Naive thymus-derived CD8-positive, alpha-beta T cell (primary cell): ENCODE measurements around the gene CD300LB. TPM values are rescaled to one million over a fixed set of nuclear protein-coding genes. Genes with fewer than 3 reads are reported as not detected.
A peak's percentile ranks its signal among the peaks of the same experiment; 100 is the strongest.
"Not testable (repeated sequence)": the region's sequence is repeated elsewhere in the genome, so short reads cannot be mapped to it uniquely, and the experiment has no call there.

Source experiments
- ATAC-seq, 2 donors: fragments of 150-1000 bp; cut with Tn5 transposase in 1 of 2; sonication (Bioruptor Pico), chemical (Tn5 transposase) in 1 of 2; 1 replicate in 1 of 2; 2 replicates in 1 of 2; pipeline ENCODE4 v1.10.0; 2021; ENCODE audit warnings: mild to moderate bottlenecking in 2 of 2, moderate library complexity in 2 of 2
- POLR2A ChIA-PET: fragments of 350-600 bp; sonication (Branson Sonifier 250); formaldehyde crosslinking; loops from one replicate; lab custom pipeline; 2021; ENCODE audit warnings: antibody characterized with exemption; lab: Charles Lee
- DNase-seq, 10 donors: peaks; one replicate each; pipeline versions ENCODE4 v3.0.0 to v3.0.0-alpha.2; 2020 to 2022
- H3K27ac Mint-ChIP-seq, 10 donors: one replicate each; pipeline ENCODE4 v1.8.0; 2020 to 2022; ENCODE audit warnings: mild to moderate bottlenecking in 10 of 10, mixed read lengths in 10 of 10, moderate library complexity in 4 of 10, inconsistent platforms in 1 of 10
- H3K27me3 Mint-ChIP-seq, 5 donors: one replicate each; pipeline ENCODE4 v1.8.0; 2021 to 2022; ENCODE audit warnings: mixed read lengths in 5 of 5
- H3K36me3 Mint-ChIP-seq, 3 donors: one replicate each; pipeline ENCODE4 v1.8.0; 2020 to 2022; ENCODE audit warnings: mixed read lengths in 3 of 3, mild to moderate bottlenecking in 2 of 3, inconsistent platforms in 1 of 3
- H3K4me1 Mint-ChIP-seq, 4 donors: one replicate each; pipeline ENCODE4 v1.8.0; 2021 to 2022; ENCODE audit warnings: mixed read lengths in 4 of 4
- H3K4me3 Mint-ChIP-seq, 10 donors: one replicate each; pipeline ENCODE4 v1.8.0; 2020 to 2022; ENCODE audit warnings: mild to moderate bottlenecking in 10 of 10, mixed read lengths in 10 of 10, moderate library complexity in 6 of 10, inconsistent platforms in 1 of 10
- H3K9me3 Mint-ChIP-seq, 9 donors: one replicate each; pipeline ENCODE4 v1.8.0; 2020 to 2022; ENCODE audit warnings: mixed read lengths in 9 of 9, mild to moderate bottlenecking in 3 of 9, inconsistent platforms in 1 of 9, moderate library complexity in 1 of 9
- polyA plus RNA-seq, 3 donors: library from polyadenylated mRNA; unstranded; fragments of 300-500 nt; fragmentation: Illumina TruSeq; gene quantifications; one replicate each; pipeline ENCODE4 v1.2.3, GENCODE V29; 2021
- total RNA-seq, 8 experiments: library from RNA in 2 of 8; stranded (reverse) in 2 of 8; gene quantifications; one replicate each; pipeline ENCODE4 v1.2.3 and lab custom pipeline; 2021 to 2026

The CD300LB gene
- total and polyA plus RNA-seq, 5 experiments from 2014 or later = 0.22 TPM; not detected in 4

DNA sequence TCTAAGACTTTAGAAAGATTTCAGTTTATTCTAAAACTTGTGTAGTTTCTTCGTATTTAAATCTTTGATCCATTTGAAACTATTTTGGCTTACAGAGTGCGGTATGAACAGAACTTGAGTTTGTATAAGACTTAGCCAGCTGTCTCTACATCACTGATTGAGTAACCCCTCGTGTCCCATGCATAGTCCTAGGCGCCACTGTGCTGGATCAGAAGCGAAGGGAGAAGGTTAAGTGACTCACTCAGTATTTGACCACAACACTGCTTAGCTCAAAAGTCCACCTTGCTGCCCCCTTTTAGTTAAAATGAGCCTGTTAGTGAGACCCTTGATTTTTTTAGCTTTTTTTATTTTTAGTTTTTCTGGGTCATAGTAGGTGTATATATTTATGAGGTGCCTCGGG lies 28.4 kb downstream of the CD300LB start:
- peaks cover 0 to 2% (median 0%) of the 10 kb centered on the region in 4 donors for H3K4me1 Mint-ChIP-seq
- no peaks in the 10 kb centered on the region for H3K27me3 Mint-ChIP-seq
- no peak overlapping the region for H3K27ac Mint-ChIP-seq
- no peak overlapping the region for H3K4me3 Mint-ChIP-seq
- ATAC-seq (no peak), DNase-seq (no peak)
- H3K36me3 Mint-ChIP-seq = no peaks in the 10 kb centered on the region
- H3K9me3 Mint-ChIP-seq = no peaks in the 10 kb centered on the region
- POLR2A ChIA-PET = no interaction called here

- POLR2A ChIA-PET = no interaction called here
- peaks cover 0 to 4% (median 0%) of the 10 kb centered on the region in 5 donors for H3K27me3 Mint-ChIP-seq
Observed at GRCh38 chr17:74499992-74500391, 31.3 kb downstream of the CD300LB start.

DNA sequence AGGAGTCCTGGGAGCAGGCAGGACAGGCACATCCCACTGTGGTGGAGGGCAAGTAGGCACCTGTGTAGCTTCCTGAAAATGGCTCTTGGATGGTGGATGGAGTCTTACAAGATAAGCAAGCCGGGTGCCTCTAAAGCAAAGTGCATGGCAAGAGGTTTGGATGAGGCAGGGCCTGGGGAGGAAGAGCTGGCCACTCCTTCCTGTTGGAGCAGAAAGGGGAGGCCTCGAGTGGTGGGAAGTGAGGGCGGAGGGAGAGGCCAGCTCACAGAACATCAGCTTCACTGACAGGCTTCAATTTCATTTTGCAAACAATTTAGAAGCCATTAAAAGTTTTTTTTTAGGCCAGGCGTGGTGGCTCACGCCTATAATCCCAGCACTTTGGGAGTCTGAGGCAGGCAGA lies 33.8 kb downstream of the CD300LB start:
- peak in 1 of 10 donors; percentile 40 for DNase-seq
- Mint-ChIP-seq H3K4me1 (peaks cover 0 to 8% (median 4%) of the 10 kb centered on the region in 4 donors), H3K9me3 (no peaks in the 10 kb centered on the region), H3K27ac (peak overlapping the region in 1 of 10 donors; percentile 80), H3K4me3 (no peak overlapping the region), H3K36me3 (no peaks in the 10 kb centered on the region), H3K27me3 (peaks cover 0 to 4% (median 0%) of the 10 kb centered on the region in 5 donors)
- ATAC-seq = no peak
- POLR2A ChIA-PET = interaction anchor here (0.7 kb wide), 1 partner anchor 29 kb away, joined by 3 read pairs; no protein-coding TSS in a partner anchor

More at GRCh38 chr17:74499992-74500391, 31.3 kb downstream of the CD300LB start:
- Mint-ChIP-seq H3K36me3 (no peaks in the 10 kb centered on the region), H3K4me3 (no peak overlapping the region), H3K4me1 (peaks cover 0 to 2% (median 0%) of the 10 kb centered on the region in 4 donors), H3K27ac (no peak overlapping the region), H3K9me3 (no peaks in the 10 kb centered on the region)
- DNase-seq (no peak), ATAC-seq (no peak)

GRCh38 chr17:74493331-74493833 lies 37.9 kb downstream of the CD300LB start:
- POLR2A ChIA-PET = no interaction called here
- Mint-ChIP-seq H3K27me3 (peaks cover 0 to 4% (median 0%) of the 10 kb centered on the region in 5 donors), H3K4me1 (peaks cover 3 to 24% (median 10%) of the 10 kb centered on the region in 4 donors), H3K36me3 (peaks cover 0 to 2% (median 0%) of the 10 kb centered on the region in 3 donors), H3K9me3 (peaks cover 0 to 4% (median 0%) of the 10 kb centered on the region in 9 donors), H3K4me3 (no peak overlapping the region), H3K27ac (peak overlapping the region in 1 of 10 donors; percentile 55)
- DNase-seq (peak; percentile 46 to 83 (median 66)), ATAC-seq (peak; percentile 70 to 75)

- peaks cover 0 to 2% (median 0%) of the 10 kb centered on the region in 3 donors for H3K36me3 Mint-ChIP-seq
- DNase-seq = no peak
- H3K27ac Mint-ChIP-seq = no peak overlapping the region
- POLR2A ChIA-PET = interaction anchor here (1.0 kb wide), 1 partner anchor 34 kb away, joined by 3 read pairs; no protein-coding TSS in a partner anchor
- H3K9me3 Mint-ChIP-seq = peaks cover 0 to 4% (median 0%) of the 10 kb centered on the region in 9 donors
- peaks cover 0 to 1% (median 0%) of the 10 kb centered on the region in 5 donors for H3K27me3 Mint-ChIP-seq
- H3K4me1 Mint-ChIP-seq = peaks cover 3 to 26% (median 10%) of the 10 kb centered on the region in 4 donors
- no peak for ATAC-seq
- H3K4me3 Mint-ChIP-seq = no peak overlapping the region
Observed at GRCh38 chr17:74491626-74492025, 39.6 kb downstream of the CD300LB start.

GRCh38 chr17:74490716-74491115 lies 40.6 kb downstream of the CD300LB start:
- DNase-seq = no peak
- POLR2A ChIA-PET = no interaction called here
- ATAC-seq = no peak
- H3K36me3 Mint-ChIP-seq = peaks cover 0 to 2% (median 0%) of the 10 kb centered on the region in 3 donors
- H3K9me3 Mint-ChIP-seq = peaks cover 0 to 4% (median 0%) of the 10 kb centered on the region in 9 donors
- peaks cover 3 to 26% (median 10%) of the 10 kb centered on the region in 4 donors for H3K4me1 Mint-ChIP-seq
- no peak overlapping the region for H3K4me3 Mint-ChIP-seq
- H3K27me3 Mint-ChIP-seq = peaks cover 0 to 1% (median 0%) of the 10 kb centered on the region in 5 donors
- H3K27ac Mint-ChIP-seq = no peak overlapping the region

GRCh38 chr17:74488276-74488675 lies 43.0 kb downstream of the CD300LB start:
- Mint-ChIP-seq H3K27ac (peak overlapping the region in 1 of 10 donors; percentile 9), H3K4me1 (peaks cover 3 to 24% (median 8%) of the 10 kb centered on the region in 4 donors)
- H3K27me3 Mint-ChIP-seq, H3K4me3 Mint-ChIP-seq, DNase-seq, H3K36me3 Mint-ChIP-seq, H3K9me3 Mint-ChIP-seq, ATAC-seq: not testable (repeated sequence)
- POLR2A ChIA-PET = interaction anchor here (1.1 kb wide), 1 partner anchor 9 kb away, joined by 3 read pairs; no protein-coding TSS in a partner anchor

- POLR2A ChIA-PET = no interaction called here
- peak overlapping the region in 2 of 10 donors; percentile 11 to 35 for H3K27ac Mint-ChIP-seq
- DNase-seq (peak in 1 of 10 donors; percentile 44), ATAC-seq (no peak)
- peaks cover 8 to 19% (median 13%) of the 10 kb centered on the region in 4 donors for H3K4me1 Mint-ChIP-seq
- peaks cover 0 to 1% (median 0%) of the 10 kb centered on the region in 5 donors for H3K27me3 Mint-ChIP-seq
- peaks cover 0 to 4% (median 0%) of the 10 kb centered on the region in 9 donors for H3K9me3 Mint-ChIP-seq
- no peak overlapping the region for H3K4me3 Mint-ChIP-seq
- peaks cover 0 to 2% (median 0%) of the 10 kb centered on the region in 3 donors for H3K36me3 Mint-ChIP-seq
Observed at GRCh38 chr17:74485841-74486240, 45.4 kb downstream of the CD300LB start.

DNA sequence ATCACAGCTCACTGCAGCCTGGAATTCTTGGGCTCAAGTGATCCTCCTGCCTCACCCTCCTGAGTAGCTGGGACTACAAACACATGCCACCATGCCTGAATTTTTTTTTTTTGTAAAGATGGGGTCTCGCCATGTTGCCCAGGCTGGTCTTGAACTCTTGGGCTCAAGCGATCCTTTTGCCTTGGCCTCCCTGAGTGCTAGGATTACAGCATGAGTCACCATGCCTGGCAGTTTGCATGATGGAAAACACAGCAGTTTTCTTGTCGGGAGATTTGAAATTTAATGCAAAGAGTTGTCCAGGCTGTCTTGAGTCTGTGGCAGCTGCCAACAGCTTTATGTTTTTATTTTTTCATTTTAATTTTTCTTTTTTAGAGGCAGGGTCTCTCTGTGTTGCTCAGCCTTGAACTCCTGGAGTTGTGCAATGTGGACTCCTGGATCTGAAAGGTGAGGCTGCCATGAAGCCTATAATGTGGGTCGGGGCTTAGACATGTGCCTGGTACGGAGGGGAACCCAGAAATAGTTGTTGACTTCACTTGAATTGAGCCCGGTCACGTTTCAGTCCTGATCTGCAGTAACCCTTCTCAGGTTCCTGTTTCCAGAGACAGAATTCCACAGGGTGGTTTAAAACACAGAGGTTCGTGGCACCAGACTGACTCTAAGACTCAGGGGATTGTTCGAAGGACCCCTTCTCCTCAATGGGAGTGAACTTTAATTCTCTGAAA lies 46.1 kb downstream of the CD300LB start:
- Mint-ChIP-seq H3K4me3 (no peak overlapping the region), H3K27me3 (peaks cover 0 to 1% (median 0%) of the 10 kb centered on the region in 5 donors), H3K9me3 (peaks cover 0 to 4% (median 0%) of the 10 kb centered on the region in 9 donors), H3K27ac (peak overlapping the region in 3 of 10 donors; percentile 15 to 60 (median 40)), H3K36me3 (peaks cover 0 to 2% (median 0%) of the 10 kb centered on the region in 3 donors), H3K4me1 (peaks cover 11 to 26% (median 19%) of the 10 kb centered on the region in 4 donors)
- DNase-seq (no peak), ATAC-seq (no peak)
- POLR2A ChIA-PET = no interaction called here

DNA sequence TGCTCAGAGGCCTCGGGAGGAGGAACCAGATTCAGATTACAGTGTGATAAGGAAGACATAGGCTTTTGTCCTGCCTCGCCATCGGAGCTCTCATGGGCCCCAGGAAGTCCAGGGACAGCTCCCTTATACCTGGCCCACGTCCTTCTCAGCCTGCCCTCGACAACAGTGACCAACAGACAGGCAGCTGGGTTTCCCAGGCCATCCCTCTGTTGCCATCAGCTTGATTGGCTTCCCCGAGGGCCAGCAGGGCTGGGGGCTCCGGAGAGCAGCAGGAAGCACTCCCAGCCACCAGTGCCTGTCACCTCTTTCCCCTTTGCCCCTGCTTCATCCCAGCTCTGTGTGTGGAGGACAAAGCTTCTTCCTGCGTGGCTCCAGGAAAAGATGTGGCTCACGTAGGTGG lies 47.2 kb downstream of the CD300LB start:
- peaks cover 18 to 29% (median 25%) of the 10 kb centered on the region in 4 donors for H3K4me1 Mint-ChIP-seq
- peak overlapping the region in 1 of 10 donors; percentile 69 for H3K27ac Mint-ChIP-seq
- H3K36me3 Mint-ChIP-seq = peaks cover 0 to 1% (median 0%) of the 10 kb centered on the region in 3 donors
- no peak for DNase-seq
- H3K9me3 Mint-ChIP-seq = peaks cover 0 to 2% (median 0%) of the 10 kb centered on the region in 9 donors
- H3K4me3 Mint-ChIP-seq = no peak overlapping the region
- POLR2A ChIA-PET = no interaction called here
- ATAC-seq = no peak
- peaks cover 0 to 1% (median 0%) of the 10 kb centered on the region in 5 donors for H3K27me3 Mint-ChIP-seq

DNA sequence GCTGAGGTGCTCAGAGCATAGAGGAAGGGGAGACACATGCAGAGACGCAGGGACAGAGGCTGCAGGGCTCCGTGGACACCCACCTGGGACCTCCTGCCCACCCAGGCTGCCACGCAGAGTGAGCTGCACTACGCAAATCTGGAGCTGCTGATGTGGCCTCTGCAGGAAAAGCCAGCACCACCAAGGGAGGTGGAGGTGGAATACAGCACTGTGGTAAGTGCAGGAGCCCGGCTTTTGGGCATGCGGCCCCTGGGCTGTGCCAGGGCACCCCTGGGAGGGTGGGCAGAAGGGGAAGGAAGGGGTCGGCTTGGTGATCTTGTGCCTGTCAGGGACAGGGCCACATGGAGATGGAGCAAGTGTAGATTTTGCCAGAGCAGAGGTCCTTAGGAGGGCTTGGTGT lies 49.7 kb downstream of the CD300LB start:
- Mint-ChIP-seq H3K27ac (peak overlapping the region in 5 of 10 donors; percentile 24 to 92 (median 73)), H3K4me3 (no peak overlapping the region), H3K4me1 (peaks cover 30 to 45% (median 43%) of the 10 kb centered on the region in 4 donors), H3K9me3 (peaks cover 0 to under 1% (median 0%) of the 10 kb centered on the region in 9 donors), H3K27me3 (no peaks in the 10 kb centered on the region), H3K36me3 (peaks cover 0 to 1% (median 0%) of the 10 kb centered on the region in 3 donors)
- ATAC-seq (no peak), DNase-seq (no peak)
- POLR2A ChIA-PET = no interaction called here

GRCh38 chr17:74480290-74480689 lies 51.0 kb downstream of the CD300LB start:
- POLR2A ChIA-PET = interaction anchor here (0.6 to 1.0 kb wide), 3 partner anchors 9 to 1579 kb away, joined by 3 read pairs; no protein-coding TSS in a partner anchor
- H3K4me1 Mint-ChIP-seq = peaks cover 30 to 56% (median 46%) of the 10 kb centered on the region in 4 donors
- no peak for ATAC-seq
- no peak for DNase-seq
- H3K36me3 Mint-ChIP-seq = peaks cover 4 to 10% (median 4%) of the 10 kb centered on the region in 3 donors
- peak overlapping the region in 5 of 10 donors; percentile 15 to 92 (median 85) for H3K27ac Mint-ChIP-seq
- peaks cover 0 to 12% (median 3%) of the 10 kb centered on the region in 9 donors for H3K9me3 Mint-ChIP-seq
- peak overlapping the region in 3 of 10 donors; percentile 26 to 70 (median 57) for H3K4me3 Mint-ChIP-seq
- no peaks in the 10 kb centered on the region for H3K27me3 Mint-ChIP-seq
